Stimulated activated naive CD4-positive, alpha-beta T cell treated with Interleukin-2 at 50 U/mL for 16 hours (primary cell): Measurements from ENCODE around the gene STARD4.

Source experiments
- DNase-seq: peaks from one replicate; lab custom pipeline; 2025; lab: John Stamatoyannopoulos, UW

STARD4 gene, protein sequence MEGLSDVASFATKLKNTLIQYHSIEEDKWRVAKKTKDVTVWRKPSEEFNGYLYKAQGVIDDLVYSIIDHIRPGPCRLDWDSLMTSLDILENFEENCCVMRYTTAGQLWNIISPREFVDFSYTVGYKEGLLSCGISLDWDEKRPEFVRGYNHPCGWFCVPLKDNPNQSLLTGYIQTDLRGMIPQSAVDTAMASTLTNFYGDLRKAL

DNA sequence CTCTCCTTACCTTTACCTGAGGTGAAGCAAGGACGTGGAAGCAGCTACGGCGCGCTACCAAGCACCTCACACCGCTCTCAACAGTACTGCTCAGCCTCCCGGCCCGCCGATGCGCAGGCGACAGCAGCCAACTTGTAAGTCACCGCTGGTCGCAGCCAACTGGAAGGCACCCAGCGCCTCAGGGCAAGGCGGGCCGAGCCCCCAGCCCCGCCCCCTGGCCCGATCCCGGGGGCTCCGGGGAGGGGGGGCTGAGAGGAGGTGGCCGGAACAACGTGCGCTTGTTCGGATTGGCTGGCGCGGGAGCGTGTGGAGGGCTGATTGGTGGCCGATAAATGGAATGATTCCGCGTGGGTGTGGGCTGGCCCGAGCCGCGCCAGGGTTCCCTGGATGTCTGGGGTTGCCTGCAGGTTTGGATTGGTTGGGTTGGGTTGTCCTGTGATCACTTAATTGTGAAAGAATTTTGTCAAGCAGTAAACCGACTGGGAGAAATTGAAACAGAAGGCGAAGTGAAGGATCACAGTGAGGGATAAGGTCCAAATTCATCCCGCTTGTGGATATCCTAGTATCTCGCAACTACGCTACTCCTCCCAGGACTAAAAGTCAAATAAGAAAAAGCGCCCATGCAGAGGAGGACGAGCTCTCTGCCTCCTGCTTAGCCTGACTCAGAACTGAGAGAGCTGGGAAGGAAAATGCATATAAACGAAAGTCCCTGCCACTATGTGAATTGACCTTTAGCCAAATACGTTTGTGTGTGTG, at the start of gene STARD4:
Gene STARD4 (minus strand): TSS at position 161 of the 756 bp plus-strand sequence. CDS start 5,102 bp downstream, outside the sequence.
- DNase-seq: peak; percentile 92

DNA sequence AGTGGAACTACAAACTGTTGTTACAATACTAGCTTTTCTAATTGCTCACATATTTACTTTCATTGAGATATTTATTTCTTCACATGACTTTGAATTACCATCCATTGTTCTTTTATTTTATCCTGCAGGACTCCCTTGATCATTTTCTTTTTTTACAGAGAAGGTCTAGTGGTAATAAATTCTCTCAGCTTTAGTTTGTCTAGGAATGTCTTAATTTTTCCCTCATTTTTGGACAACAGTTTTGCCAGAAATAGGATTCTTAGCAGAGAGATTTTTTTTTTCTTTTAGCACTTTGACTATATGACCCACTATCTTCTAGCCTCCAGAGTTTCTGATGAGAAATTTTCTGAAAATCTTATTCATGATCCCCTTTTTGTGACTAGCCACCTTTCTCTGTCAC, 47.3 kb upstream of the STARD4 start:
- no peak for DNase-seq

DNA sequence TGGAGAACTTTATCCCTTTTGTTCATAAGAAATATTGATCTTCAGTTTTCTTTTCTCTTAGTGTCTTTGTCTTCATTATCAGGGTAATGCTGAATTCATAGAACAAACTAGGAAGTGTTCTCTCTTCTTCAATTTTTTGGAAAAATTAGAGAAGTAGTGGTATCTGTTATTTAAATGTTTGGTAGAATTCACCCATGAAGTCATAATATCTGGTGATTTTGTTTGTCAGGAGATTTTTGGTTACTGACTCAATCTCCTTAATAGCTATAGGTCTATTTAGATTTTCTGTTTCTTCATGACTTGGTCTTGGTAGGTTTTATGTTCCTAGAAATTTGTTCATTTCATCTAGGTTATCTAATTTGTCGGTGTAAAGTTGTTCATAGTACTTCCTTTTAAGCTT, 45.4 kb upstream of the STARD4 start:
- DNase-seq: no peak

DNA sequence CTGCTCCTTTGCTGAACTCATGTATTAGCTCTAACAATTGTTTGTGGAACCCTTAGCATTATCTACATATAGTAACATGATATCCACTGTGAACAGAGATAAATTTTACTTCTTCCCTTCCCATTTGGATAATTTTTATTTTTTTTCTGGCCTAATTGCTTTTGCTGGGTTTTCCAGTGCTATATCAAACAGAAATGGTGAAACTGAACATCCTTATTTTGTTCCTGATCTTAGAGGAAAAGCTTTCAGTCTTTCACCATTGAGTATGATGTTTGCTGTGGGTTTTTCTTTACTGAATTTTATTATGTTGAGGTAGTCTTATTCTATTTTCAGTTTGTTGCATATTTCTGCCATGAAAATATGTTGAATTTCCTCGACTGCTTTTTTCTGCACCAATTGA, 44.8 kb upstream of the STARD4 start:
- no peak for DNase-seq

DNA sequence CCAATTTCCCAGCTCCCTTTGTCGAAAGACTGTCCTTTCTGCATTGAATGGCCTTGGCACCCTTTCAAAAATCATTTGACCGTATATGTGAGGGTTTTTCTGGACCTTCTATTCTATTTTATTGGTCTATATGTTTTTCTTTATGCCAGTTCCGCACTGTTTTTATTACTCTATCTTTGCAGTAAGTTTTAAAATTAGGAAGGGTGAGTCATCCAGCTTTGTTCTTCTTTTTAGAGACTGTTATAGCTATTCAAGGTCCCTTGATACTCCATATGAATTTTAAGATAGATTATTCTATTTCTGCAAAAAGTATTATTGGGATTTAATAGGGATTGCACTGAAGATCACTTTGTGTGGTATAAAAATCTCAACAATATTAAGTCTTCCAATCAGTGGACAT, 44.2 kb upstream of the STARD4 start:
- no peak for DNase-seq

DNA sequence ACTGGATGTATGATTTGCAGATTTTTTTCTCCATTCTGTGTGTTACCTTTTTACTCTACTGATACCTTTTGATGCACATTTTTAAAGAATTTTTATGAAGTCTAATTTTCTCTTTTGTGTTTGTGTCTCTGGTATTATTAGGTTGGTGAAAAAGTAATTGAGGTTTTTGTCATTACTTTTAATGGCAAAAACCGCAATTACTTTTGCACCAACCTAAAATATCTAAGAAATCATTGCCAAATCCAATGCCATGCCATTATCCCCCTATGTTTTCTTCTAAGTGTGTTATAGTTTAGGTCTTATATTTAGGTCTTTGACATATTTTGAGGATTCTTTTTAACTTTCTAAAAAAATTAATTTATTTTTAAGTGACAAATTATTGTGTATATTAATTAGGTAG, 43.4 kb upstream of the STARD4 start:
- no peak for DNase-seq

DNA sequence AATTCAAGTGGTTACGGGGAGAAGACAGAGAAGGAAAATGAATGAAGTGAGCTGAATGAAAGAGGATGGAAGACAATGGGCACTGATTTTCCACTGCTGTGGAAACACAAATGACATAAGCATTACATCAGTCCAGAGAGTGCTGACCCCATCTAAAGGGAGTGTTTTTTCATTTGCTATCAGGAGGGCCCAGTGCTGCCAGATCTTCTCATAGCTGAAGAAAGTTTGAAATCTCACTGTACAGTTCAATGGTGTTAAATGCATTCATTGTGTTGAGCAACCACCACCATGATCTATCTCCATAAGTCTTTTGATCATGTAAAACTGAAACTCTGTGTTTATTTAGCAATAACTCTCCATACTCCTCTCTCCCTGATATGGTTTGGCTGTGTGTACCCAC, 41.5 kb upstream of the STARD4 start:
- no peak for DNase-seq

DNA sequence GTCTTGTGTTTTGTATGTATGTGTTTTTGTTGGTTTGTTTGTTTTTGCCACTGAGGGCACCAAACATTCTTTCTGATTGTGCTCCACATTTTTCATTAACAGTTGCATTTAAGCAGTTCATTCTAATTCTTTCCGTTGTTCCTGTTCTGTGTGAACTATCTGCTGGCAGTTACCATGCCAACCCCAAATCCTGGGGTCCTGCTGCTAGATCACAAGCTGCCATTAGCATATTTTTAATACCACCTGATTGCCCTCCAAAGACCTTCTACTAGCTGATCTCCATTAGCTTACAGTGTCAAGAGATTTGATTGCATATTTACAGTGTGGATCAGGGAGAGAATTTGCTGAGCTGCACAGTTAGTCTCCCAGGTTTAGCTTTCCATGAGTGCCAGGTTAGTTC, 40.6 kb upstream of the STARD4 start:
- DNase-seq: no peak

DNA sequence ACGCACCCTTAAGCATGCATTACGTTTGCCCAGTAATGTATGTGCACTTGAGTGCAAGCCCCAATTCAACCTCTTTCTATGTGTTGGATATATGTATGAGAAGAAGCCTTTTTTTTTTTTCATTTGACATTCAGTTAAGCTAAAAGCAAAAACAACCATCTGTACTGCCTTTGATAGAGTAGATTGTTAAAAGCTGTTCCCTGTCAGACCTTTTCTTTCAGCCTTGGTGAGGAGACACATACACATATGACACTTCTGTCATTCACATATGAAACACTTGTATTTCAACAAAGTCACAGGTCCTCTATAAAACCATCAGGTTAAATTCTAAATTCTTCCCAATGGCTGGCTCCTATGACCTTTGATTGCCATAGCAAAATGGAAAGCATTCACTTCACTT, 40.2 kb upstream of the STARD4 start:
- DNase-seq: no peak

DNA sequence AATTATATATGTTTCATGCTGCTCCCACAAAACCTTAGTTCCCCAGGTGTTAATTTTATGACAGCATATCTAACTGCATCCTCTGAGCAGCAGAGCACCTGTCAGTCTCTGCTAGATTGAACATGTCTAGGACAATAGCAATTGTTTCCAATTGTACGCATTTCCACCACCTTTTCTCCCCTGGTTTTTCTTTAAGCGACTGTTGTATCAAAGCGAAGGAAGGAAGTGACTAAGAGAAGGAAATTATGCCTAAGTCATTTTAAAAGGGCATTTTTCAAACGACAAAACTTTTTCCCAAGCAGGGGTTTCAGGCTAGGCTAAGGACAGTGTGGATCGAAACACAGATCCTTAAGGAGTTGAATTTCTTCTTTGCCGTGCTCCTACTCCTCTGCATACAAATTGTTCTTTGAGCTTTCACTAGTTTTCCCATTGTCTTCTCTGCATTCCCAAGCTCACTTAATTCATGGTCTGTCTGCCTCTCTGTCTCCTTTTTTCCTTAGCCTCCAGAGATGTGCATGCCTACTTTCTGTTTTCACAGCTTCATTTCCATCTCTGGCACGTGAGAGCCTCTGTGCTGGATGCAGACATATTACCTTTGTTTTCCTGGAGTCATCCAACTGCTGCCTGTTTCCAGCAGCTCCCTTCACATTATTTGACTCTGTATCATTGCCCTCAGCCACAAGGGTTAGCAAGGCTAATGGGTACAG, 39.4 kb upstream of the STARD4 start:
- DNase-seq: no peak

DNA sequence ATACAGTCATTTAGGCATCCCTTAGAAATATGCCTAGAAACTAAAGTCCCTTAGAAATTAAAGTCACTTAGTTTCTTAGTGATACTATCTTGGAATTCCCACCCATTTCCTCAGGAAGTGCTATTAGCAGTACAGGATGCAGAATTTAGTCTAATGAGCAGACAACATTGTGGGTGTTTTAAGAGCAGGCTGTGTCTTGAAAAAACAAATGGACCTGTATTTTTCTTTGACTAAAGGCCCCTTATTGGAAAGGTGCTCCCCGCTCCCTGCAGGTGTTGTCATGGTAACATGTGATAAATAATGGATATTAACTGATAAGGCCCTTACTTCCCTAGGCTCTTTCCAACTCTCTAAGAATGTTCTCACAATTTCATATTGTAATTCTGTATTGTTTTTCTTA, 38.8 kb upstream of the STARD4 start:
- DNase-seq: no peak

DNA sequence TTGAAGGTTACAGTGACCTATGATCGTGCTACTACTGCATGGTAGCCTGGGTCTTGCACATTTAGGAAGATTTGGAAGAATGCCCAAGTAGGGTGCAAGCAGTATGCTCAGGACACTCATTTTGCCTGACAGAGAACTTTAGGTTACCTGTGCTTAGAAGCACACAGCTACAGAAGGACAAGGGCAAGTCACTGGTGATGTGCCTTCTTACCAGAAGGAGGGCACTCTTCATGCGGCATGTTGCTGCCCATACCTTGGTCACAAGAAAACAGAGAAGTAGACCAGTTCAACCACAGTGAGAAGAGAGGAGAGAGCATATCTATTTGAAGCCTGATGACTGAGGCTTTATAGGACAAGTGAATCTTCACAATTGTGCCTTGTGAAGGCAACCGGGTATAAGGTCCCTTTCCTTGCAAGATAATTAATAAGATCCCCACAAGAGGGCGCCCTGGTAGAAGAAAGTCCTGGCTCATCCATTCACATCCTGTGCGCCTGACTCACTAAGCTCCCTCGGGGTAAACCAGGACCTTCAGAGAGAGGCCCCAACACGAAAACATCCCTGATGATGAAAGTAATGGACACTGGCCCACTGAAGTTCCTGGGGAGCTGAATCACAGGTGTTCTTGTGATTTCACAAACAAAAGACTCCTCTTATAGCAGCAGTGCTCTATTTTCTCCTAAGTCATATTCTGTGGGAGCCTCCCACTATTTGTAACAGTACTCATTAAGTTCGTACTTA, 38.1 kb upstream of the STARD4 start:
- DNase-seq: peak; percentile 45

DNA sequence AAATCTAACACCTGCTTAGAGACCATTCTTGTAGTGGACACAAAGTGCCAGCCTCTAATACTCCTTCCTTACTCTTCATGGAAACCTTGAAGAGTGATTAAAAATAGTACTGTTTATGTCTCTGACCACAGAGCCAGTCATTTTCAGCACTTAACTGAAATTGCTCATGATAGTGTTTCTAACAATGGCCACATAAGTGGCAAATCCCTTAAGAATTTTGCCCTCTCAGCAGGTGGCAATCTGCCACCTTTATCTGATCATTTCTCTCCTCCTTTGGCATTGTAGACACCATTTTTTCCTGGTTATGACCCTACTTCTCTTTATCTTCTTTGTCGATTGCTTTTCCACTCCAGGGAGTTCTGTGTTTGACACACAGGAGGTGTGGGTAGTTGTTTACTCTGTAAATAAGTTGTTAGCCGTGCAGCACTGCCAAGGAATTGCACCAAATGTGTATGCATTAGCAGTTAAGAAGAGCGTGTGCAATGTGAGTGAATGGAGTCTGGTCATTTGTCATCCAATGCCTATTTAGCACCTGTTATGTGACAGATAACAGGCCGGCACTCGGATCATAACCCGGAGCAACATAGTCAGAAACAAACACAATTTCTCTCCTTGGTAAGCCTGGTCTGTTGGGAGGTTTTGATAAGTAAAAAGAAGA, 36.8 kb upstream of the STARD4 start:
- no peak for DNase-seq

DNA sequence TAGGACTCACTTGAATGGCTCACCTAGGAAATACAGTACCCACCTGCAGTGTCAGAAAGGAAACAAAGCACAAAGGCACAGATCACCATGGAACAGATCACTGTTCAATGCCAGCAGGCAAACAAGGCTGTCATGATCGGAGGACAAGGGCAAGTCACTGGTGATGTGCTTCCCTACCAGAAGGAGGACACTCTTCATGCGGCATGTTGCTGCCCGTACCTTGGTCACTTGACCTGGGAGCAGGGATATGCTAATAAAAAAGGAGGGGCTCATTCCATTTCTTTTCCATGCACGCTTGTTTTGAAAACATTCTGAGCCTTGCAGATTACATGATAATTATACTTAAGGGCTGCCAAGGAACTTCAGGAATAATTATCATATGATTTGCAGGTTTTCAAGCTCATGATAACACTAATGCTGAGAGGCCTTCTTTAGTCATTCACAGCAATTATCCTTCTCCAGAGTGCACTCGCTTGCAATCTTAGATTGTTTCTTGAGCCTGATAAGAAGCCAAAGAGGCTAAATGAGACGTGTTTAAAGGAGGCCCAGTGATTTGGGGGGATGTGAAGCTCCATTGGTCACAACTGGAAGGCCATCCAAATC, 36.1 kb upstream of the STARD4 start:
- no peak for DNase-seq

DNA sequence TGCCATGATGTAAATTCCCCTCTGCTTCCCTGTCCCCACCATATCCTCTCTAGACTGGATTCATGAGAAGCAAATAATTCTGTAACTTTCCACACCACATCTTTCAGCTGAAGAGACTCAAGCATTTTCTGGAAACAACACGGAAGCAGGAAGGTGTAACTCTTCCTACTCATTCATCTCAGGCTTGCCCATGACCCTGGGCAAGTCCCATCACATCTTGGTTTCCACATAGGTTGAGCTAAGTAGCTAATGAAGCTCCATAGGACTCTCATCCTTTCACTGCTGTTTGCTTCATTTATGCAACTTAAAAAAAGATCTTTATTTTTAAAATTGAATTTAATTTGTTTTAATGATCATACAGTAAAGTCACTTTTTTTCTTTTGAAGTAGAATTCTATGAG, 32.7 kb upstream of the STARD4 start:
- no peak for DNase-seq

DNA sequence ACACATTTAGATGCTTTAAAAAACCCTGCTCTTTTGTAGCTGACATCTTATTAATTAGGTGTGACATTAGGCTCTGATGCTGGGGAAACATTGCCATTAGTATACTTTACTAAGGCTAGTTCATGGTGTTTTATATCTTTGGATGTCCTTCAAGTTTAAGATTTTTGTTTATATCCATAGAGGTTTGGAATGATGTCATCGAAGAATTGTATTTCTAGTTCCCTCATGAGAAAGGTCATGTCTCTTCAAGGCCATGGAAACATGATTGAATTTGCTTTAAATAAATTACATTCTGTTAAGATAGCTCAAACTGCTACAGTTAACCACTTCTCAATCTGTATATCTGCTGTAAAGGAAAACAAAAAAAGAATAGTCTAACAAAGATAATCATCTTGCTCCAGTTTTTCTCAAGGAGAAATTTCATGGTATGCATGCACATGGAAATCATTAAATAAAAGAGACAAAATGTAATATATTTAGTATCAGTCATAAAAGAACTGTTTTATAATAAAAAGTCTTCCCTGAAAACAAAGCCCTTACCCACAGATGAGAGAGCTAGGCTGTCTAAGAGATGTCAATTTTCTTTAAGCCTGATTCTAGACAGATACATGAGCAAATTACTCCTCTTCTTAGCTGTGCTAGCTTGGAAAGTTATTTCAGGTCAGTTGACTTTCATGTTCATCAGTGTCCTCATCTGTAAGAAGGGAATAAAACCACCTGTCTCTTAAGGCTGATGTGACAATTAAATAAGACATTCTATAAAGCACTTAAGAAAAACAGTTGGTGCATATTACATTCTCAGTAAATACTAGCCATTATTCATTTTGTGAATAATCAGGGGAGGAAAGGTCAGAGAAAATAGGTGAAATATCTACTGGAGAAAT, 25.0 kb upstream of the STARD4 start:
- no peak for DNase-seq

DNA sequence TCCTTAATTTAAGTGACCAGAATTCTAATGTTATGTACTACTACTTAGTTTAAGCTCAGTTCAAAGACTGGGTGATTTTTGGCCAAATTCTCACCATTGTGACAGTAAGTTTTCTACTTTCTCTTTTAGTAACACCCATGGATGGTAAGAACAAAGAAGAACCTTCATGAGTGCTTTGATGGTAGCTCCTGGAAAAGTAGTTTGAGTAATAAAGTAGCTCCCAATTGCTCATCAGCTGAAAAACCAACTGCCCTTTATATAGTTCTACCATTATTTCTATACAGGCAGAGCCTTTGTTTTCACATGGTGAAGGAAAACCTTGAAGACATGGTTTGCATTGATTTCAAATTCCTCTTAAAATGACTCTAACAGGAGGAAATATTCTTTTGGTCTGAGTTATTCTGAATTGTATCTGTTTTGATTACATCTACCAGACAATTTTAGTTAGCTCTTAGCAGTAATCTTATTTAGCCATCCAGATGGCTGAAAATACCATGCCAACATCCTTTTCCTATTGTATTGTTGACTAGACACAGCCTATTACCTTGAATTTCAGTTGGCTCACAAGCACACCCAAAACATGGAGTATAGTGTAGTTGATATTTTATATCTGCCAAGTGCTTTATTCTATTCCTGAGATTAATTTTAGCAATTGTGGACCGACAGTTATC, 23.7 kb upstream of the STARD4 start:
- DNase-seq: no peak

DNA sequence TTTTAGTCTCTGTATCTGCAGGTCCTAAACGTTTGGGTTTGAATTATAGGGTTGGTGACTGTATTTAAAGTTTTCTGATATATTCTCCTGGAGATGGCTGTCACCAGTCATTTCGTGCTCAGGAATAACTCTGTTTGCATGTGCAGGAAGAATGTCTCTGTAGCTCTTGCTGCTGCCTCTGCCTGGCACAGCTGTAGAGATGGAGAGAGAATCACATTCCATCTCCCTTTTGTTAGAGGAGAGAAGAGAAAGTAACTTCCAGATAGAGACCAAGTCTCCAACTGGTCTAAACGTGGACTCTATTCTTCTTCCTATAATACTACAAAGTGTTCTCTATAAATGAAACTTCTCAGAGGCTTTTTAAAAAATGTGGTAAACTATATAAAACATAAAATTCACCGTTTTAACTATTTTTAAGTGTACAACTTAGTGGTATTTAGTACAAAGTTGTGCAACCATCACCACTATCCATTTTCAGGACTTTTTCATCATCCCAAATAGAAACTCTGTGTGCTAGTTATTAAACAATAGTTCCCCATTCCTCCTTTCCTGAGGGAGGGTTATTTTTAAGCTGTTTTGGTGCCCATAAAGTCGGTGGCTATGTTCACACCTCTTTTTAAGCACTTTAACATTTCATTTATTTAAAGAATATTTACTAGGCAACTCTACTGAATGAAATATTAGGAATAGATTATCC, 20.7 kb upstream of the STARD4 start:
- no peak for DNase-seq

DNA sequence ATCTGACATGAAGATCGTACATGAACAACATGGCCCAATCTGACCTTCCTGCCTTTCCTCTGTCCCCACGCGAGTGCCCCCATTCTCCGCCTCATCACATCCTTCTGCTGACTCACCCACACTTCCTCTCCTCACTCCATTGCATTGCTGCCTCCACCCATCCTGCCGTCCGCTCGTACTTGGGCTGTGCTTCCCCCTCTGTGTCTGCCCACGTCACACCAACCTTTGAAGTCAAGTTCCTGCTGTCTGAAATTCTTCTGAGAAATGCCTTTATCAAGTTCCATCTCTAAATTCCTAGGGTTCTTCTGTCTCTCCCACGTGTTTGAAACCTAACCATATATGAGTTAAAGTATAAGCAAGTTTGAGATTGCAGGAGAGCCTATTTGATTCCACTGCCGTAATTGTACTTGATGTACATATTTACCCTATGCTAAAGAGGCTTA, 18.0 kb upstream of the STARD4 start:
- peak; percentile 70 for DNase-seq
